ENCODE data around the gene BAD. TPM values are rescaled to one million over a fixed set of nuclear protein-coding genes. Genes with fewer than 3 reads are reported as not detected.

BAD gene
- total and polyA plus RNA-seq, 2 of the 13 experiments (the other 11 are each of a cell fraction or from before 2014, with no cell fraction given) = 17.9 to 28.5 TPM

- no peak for TF ChIP-seq SOX6 (IDR thresholded peaks at IDR 0.05)
- no peak for TF ChIP-seq SOX6 (CRISPR knock-in tag; IDR thresholded peaks at IDR 0.05)
- TF ChIP-seq REST (IDR thresholded peaks at IDR 0.05; ENCODE audit: borderline replicate concordance in 1 of 2, low read depth in 1 of 2, low read length in 2 of 2) = no peak
- TF ChIP-seq SP4 (CRISPR knock-in tag; IDR thresholded peaks at IDR 0.05) = peak; percentile 60
- no peak for TF ChIP-seq ZNF138 (CRISPR knock-in tag; IDR thresholded peaks at IDR 0.05; ENCODE audit: low read depth)
- no peak; the same call in 1 of the 2 replicates for TF ChIP-seq TARDBP (CRISPR knock-in tag; IDR thresholded peaks at IDR 0.05)
- peak; percentile 55; the same call in 1 of the 2 replicates for TF ChIP-seq ERF (CRISPR knock-in tag; IDR thresholded peaks at IDR 0.05)
- TF ChIP-seq TSC22D2 (CRISPR knock-in tag; IDR thresholded peaks at IDR 0.05; ENCODE audit: borderline replicate concordance) = peak; percentile 30; the same call in 1 of the 2 replicates
- peak; percentile 45 for TF ChIP-seq FOXP4 (CRISPR knock-in tag; IDR thresholded peaks at IDR 0.05)
- no peak for TF ChIP-seq SP2 (CRISPR knock-in tag; IDR thresholded peaks at IDR 0.05)
- peak; percentile 83 for TF ChIP-seq HNRNPL (IDR thresholded peaks at IDR 0.05; ENCODE audit: low read depth, low read length)
- no peak for TF ChIP-seq ZNF660 (CRISPR knock-in tag; IDR thresholded peaks at IDR 0.05; ENCODE audit: borderline replicate concordance, low read depth)
- TF ChIP-seq ZNF749 (CRISPR knock-in tag; IDR thresholded peaks at IDR 0.05; ENCODE audit: borderline replicate concordance) = no peak
- TF ChIP-seq MYNN (CRISPR knock-in tag; IDR thresholded peaks at IDR 0.05; ENCODE audit: low read depth) = no peak
- no peak for TF ChIP-seq MAFG (CRISPR knock-in tag; IDR thresholded peaks at IDR 0.05)
- TF ChIP-seq GPN1 (CRISPR knock-in tag; IDR thresholded peaks at IDR 0.05; ENCODE audit: borderline replicate concordance) = no peak
- no peak for TF ChIP-seq ZNF121 (CRISPR knock-in tag; IDR thresholded peaks at IDR 0.05)
- no peak for TF ChIP-seq ZNF562 (CRISPR knock-in tag; IDR thresholded peaks at IDR 0.05; ENCODE audit: borderline replicate concordance)
- no peak for TF ChIP-seq ZFP36L1 (CRISPR knock-in tag; IDR thresholded peaks at IDR 0.05)
- TF ChIP-seq KDM3A (CRISPR knock-in tag; IDR thresholded peaks at IDR 0.05; ENCODE audit: low read depth) = no peak; the same call in 1 of the 2 replicates
- TF ChIP-seq ARNT (IDR thresholded peaks at IDR 0.05) = no peak
- TF ChIP-seq ZFP41 (CRISPR knock-in tag; IDR thresholded peaks at IDR 0.05; ENCODE audit: borderline replicate concordance) = no peak
- no peak for TF ChIP-seq ZNF652 (CRISPR knock-in tag; IDR thresholded peaks at IDR 0.05; ENCODE audit: borderline replicate concordance, low read depth)
- no peak for TF ChIP-seq EHMT2 (IDR thresholded peaks at IDR 0.05; ENCODE audit: borderline replicate concordance, low read depth, low read length)
- no peak for TF ChIP-seq XBP1 (CRISPR knock-in tag; IDR thresholded peaks at IDR 0.05)
Measured at GRCh38 chr11:64234647-64235379, 49.7 kb downstream of the BAD start (continued).
